Measurements from ENCODE around the gene YDJC. TPM values are rescaled to one million over a fixed set of nuclear protein-coding genes. Genes with fewer than 3 reads are reported as not detected.

The YDJC gene
- total and polyA plus RNA-seq, 2 donors (not counting 1 experiment from before 2014, with no cell fraction given) = 4.7 to 10.4 TPM

GRCh38 chr22:21615731-21616130, 14.1 kb downstream of the YDJC start:
- Histone ChIP-seq H2AFZ (ENCODE audit: low read length) (no peak overlapping the region), H3K4me3 (replicated peaks in 1 of 4; ENCODE audit: control extremely low read depth in 1 of 4, insufficient read depth in 1 of 4, low read depth in 3 of 4, low read length in 4 of 4) (no peak overlapping the region), H3K36me3 (ENCODE audit: control insufficient read depth, insufficient read depth, low read length) (peaks cover 8% of the 10 kb centered on the region), H3K4me2 (ENCODE audit: extremely low read depth, insufficient read depth, low read length) (no peak overlapping the region), H3K27me3 (ENCODE audit: control insufficient read depth, insufficient read depth, low read length) (no peaks in the 10 kb centered on the region), H3K4me1 (ENCODE audit: control insufficient read depth, extremely low read depth, insufficient read depth, low read length) (peaks cover 4% of the 10 kb centered on the region), H3K9me3 (ENCODE audit: control insufficient read depth, insufficient read depth, low read depth, low read length) (no peaks in the 10 kb centered on the region), H3K9ac (ENCODE audit: insufficient read depth, low read length) (no peak overlapping the region), H3K27ac (ENCODE audit: insufficient read depth, low read length) (no peak overlapping the region), H3K79me2 (ENCODE audit: control insufficient read depth, insufficient read depth, low read length) (peaks cover 59% of the 10 kb centered on the region), H4K20me1 (ENCODE audit: control insufficient read depth, extremely low read depth, insufficient read depth, low read length) (peaks cover 2% of the 10 kb centered on the region)
- TF ChIP-seq CTCF (conservative IDR thresholded peaks at IDR 0.05 in 1 of 2, IDR thresholded peaks at IDR 0.05 in 1 of 2; ENCODE audit: low read depth in 1 of 2, low read length in 2 of 2) = no peak
- TF ChIP-seq EZH2 (IDR thresholded peaks at IDR 0.05; ENCODE audit: low read length, missing control alignments) = no peak
- DNase-seq (ENCODE audit: low read depth in 2 of 2) = no peak

- Histone ChIP-seq H3K4me2 (ENCODE audit: extremely low read depth, insufficient read depth, low read length) (no peak overlapping the region), H4K20me1 (ENCODE audit: control insufficient read depth, extremely low read depth, insufficient read depth, low read length) (peaks cover 2% of the 10 kb centered on the region), H2AFZ (ENCODE audit: low read length) (no peak overlapping the region), H3K79me2 (ENCODE audit: control insufficient read depth, insufficient read depth, low read length) (peaks cover 53% of the 10 kb centered on the region), H3K36me3 (ENCODE audit: control insufficient read depth, insufficient read depth, low read length) (peaks cover 8% of the 10 kb centered on the region), H3K4me3 (replicated peaks in 1 of 4; ENCODE audit: control extremely low read depth in 1 of 4, insufficient read depth in 1 of 4, low read depth in 3 of 4, low read length in 4 of 4) (no peak overlapping the region), H3K9me3 (ENCODE audit: control insufficient read depth, insufficient read depth, low read depth, low read length) (no peaks in the 10 kb centered on the region), H3K27me3 (ENCODE audit: control insufficient read depth, insufficient read depth, low read length) (no peaks in the 10 kb centered on the region), H3K27ac (ENCODE audit: insufficient read depth, low read length) (no peak overlapping the region), H3K4me1 (ENCODE audit: control insufficient read depth, extremely low read depth, insufficient read depth, low read length) (no peaks in the 10 kb centered on the region), H3K9ac (ENCODE audit: insufficient read depth, low read length) (no peak overlapping the region)
- TF ChIP-seq EZH2 (IDR thresholded peaks at IDR 0.05; ENCODE audit: low read length, missing control alignments) (no peak), CTCF (conservative IDR thresholded peaks at IDR 0.05 in 1 of 2, IDR thresholded peaks at IDR 0.05 in 1 of 2; ENCODE audit: low read depth in 1 of 2, low read length in 2 of 2) (no peak)
- DNase-seq (ENCODE audit: low read depth in 2 of 2) = no peak
Measured at GRCh38 chr22:21613553-21614233, 16.1 kb downstream of the YDJC start.

- no peaks in the 10 kb centered on the region for H3K9me3 ChIP-seq (ENCODE audit: control insufficient read depth, insufficient read depth, low read depth, low read length)
- no peak for DNase-seq (ENCODE audit: low read depth in 2 of 2)
- peaks cover 60% of the 10 kb centered on the region for H3K79me2 ChIP-seq (ENCODE audit: control insufficient read depth, insufficient read depth, low read length)
- no peak for TF ChIP-seq EZH2 (IDR thresholded peaks at IDR 0.05; ENCODE audit: low read length, missing control alignments)
- no peak for TF ChIP-seq CTCF (conservative IDR thresholded peaks at IDR 0.05 in 1 of 2, IDR thresholded peaks at IDR 0.05 in 1 of 2; ENCODE audit: low read depth in 1 of 2, low read length in 2 of 2)
- no peak overlapping the region for H3K4me3 ChIP-seq (replicated peaks in 1 of 4; ENCODE audit: control extremely low read depth in 1 of 4, insufficient read depth in 1 of 4, low read depth in 3 of 4, low read length in 4 of 4)
- peaks cover 8% of the 10 kb centered on the region for H3K36me3 ChIP-seq (ENCODE audit: control insufficient read depth, insufficient read depth, low read length)
- H3K9ac ChIP-seq (ENCODE audit: insufficient read depth, low read length) = no peak overlapping the region
- H3K27ac ChIP-seq (ENCODE audit: insufficient read depth, low read length) = no peak overlapping the region
- H2AFZ ChIP-seq (ENCODE audit: low read length) = no peak overlapping the region
- H3K27me3 ChIP-seq (ENCODE audit: control insufficient read depth, insufficient read depth, low read length) = no peaks in the 10 kb centered on the region
- peaks cover 2% of the 10 kb centered on the region for H4K20me1 ChIP-seq (ENCODE audit: control insufficient read depth, extremely low read depth, insufficient read depth, low read length)
- no peak overlapping the region for H3K4me2 ChIP-seq (ENCODE audit: extremely low read depth, insufficient read depth, low read length)
- no peaks in the 10 kb centered on the region for H3K4me1 ChIP-seq (ENCODE audit: control insufficient read depth, extremely low read depth, insufficient read depth, low read length)
Measured at GRCh38 chr22:21612858-21613257, 17.0 kb downstream of the YDJC start.

Data from fibroblast of lung (primary cell).